K562 (cell line): ENCODE data around the gene CCNL1. TPM values are rescaled to one million over a fixed set of nuclear protein-coding genes. Genes with fewer than 3 reads are reported as not detected.
A peak's percentile ranks its signal among the peaks of the same experiment; 100 is the strongest.

Source experiments
- ATAC-seq: fragments of 200-7000 bp; cut with Tn5 transposase; 3 replicates; pipeline ENCODE4 v1.9.1; 2020; ENCODE audit warnings: moderate library complexity
- BruUV-seq: library from RNA; stranded (reverse); fragments of 400-500 nt; replicated peaks from 2 replicates; lab custom pipeline; 2021; lab: Mats Ljungman, UMichigan
- CTCF ChIA-PET: fragments of 300-600 bp; formaldehyde crosslinking; extraction: SDS; loops from one replicate; lab custom pipeline; 2021; ENCODE audit warnings: low intra/inter-chr PET ratio; lab: Yijun Ruan, JAX
- POLR2A ChIA-PET: fragments of 300-600, 350-650 bp; sonication (Branson Sonifier 250); formaldehyde crosslinking; extraction: SDS; loops from one replicate; lab custom pipeline; 2021; ENCODE audit warnings: antibody characterized with exemption, inconsistent platforms; lab: Yijun Ruan, JAX
- DNase-seq, 4 experiments: peaks; one replicate each; pipeline versions ENCODE4 v3.0.0 to v3.0.0-alpha.2; 2011 to 2018; ENCODE audit warnings: low spot score in 3 of 4, mixed read lengths in 3 of 4; ENCODE audit errors: extremely low read depth in 1 of 4
- FAIRE-seq: peaks from 2 replicates; lab custom pipeline; 2011; peaks lifted over from hg19 to GRCh38; lab: Jason Lieb, UNC
- H2AFZ ChIP-seq: 2 replicates; pipeline ENCODE4 v1.6.0; 2011; ENCODE audit warnings: low read depth, low read length, control low read depth, inconsistent platforms
- H3K27ac ChIP-seq: fragments of 200-600 bp; 3 replicates; pipeline ENCODE4 v1.8.0; 2011; ENCODE audit warnings: low read depth, mild to moderate bottlenecking, control low read depth, inconsistent platforms, low read length, moderate library complexity, mixed read lengths; ENCODE audit errors: extremely low read depth
- H3K27me3 ChIP-seq, 2 experiments: fragments of 300-600 bp in 1 of 2; 2 replicates in 1 of 2; 3 replicates in 1 of 2; pipeline versions ENCODE4 v1.6.0 to v1.8.0; 2011; ENCODE audit warnings: inconsistent platforms in 2 of 2, low read length in 2 of 2, mild to moderate bottlenecking in 1 of 2, mixed read lengths in 1 of 2, moderate library complexity in 1 of 2; ENCODE audit not compliant: control insufficient read depth in 2 of 2, insufficient read depth in 2 of 2
- H3K36me3 ChIP-seq: fragments of 300-600 bp; 3 replicates; pipeline ENCODE4 v1.8.0; 2011; ENCODE audit warnings: mild to moderate bottlenecking, low read length, inconsistent platforms; ENCODE audit not compliant: control insufficient read depth, insufficient read depth
- H3K4me1 ChIP-seq, 2 experiments: fragments of 200-600 bp in 1 of 2; replicated peaks in 1 of 2; 2 replicates in 1 of 2; 3 replicates in 1 of 2; pipeline versions ENCODE4 v1.5.1 to v1.8.0; 2011; ENCODE audit warnings: inconsistent platforms in 2 of 2, low read length in 2 of 2, mild to moderate bottlenecking in 1 of 2, mixed read lengths in 1 of 2, moderate library complexity in 1 of 2; ENCODE audit not compliant: control insufficient read depth in 2 of 2, insufficient read depth in 2 of 2
- H3K4me2 ChIP-seq: 2 replicates; pipeline ENCODE4 v1.6.1; 2011; ENCODE audit warnings: low read length, control low read depth, inconsistent platforms, mixed read lengths; ENCODE audit not compliant: insufficient read depth
- H3K4me3 ChIP-seq: fragments of 200-600 bp; sonication (generic), shearing (Covaris generic); 2 replicates; pipeline ENCODE4 v1.5.1; 2016; ENCODE audit warnings: control low read depth, inconsistent platforms
- H3K79me2 ChIP-seq: fragments of 200-600 bp; 3 replicates; pipeline ENCODE4 v1.8.0; 2011; ENCODE audit warnings: low read length, inconsistent platforms; ENCODE audit not compliant: control insufficient read depth, insufficient read depth
- H3K9ac ChIP-seq, 2 experiments: 2 replicates each; pipeline versions ENCODE4 v1.6.0 to v1.6.1; 2011; ENCODE audit warnings: low read depth in 2 of 2, low read length in 2 of 2, control low read depth in 1 of 2, inconsistent platforms in 1 of 2, mild to moderate bottlenecking in 1 of 2, mixed read lengths in 1 of 2; ENCODE audit not compliant: insufficient read depth in 1 of 2
- H3K9me1 ChIP-seq: one replicate; pipeline ENCODE4 v1.6.0; 2011; ENCODE audit warnings: inconsistent platforms, mild to moderate bottlenecking, low read length, moderate library complexity; ENCODE audit not compliant: control insufficient read depth, insufficient read depth
- H3K9me3 ChIP-seq: replicated peaks from 2 replicates; pipeline ENCODE4 v1.5.1; 2011; ENCODE audit warnings: low read depth, low read length, inconsistent platforms; ENCODE audit not compliant: control insufficient read depth, insufficient read depth
- H4K20me1 ChIP-seq: replicated peaks from 2 replicates; pipeline ENCODE4 v1.6.1; 2011; ENCODE audit warnings: low read length, inconsistent platforms, mixed read lengths; ENCODE audit not compliant: control insufficient read depth, insufficient read depth
- NFIC ChIP-seq: fragments of 450-650 bp; IDR thresholded peaks from 2 replicates; pipeline ENCODE4 v1.6.1; 2017; ENCODE audit warnings: mild to moderate bottlenecking, inconsistent platforms
- WGBS: fragments of 100-300 bp; shearing (Covaris generic); methylation state at CpG from one replicate; pipeline ENCODE4 v1.1.6; 2016; ENCODE audit warnings: low coverage, mixed read lengths; ENCODE audit not compliant: insufficient coverage; ENCODE audit errors: missing lambda C conversion rate; 5-methylcytosine and 5-hydroxymethylcytosine counted together
- in situ Hi-C: fragments of 300-500 bp; cut with MboI; formaldehyde crosslinking; loops from 4 replicates; pipeline ENCODE4 v1.15.0; 2018; ENCODE audit warnings: inconsistent platforms, mixed read lengths
- intact Hi-C: fragments of 100-400 bp; cut with micrococcal nuclease; formaldehyde crosslinking; loops from 2 replicates; pipeline ENCODE4 v1.14.2; 2022
- polyA plus RNA-seq, 8 experiments: library from polyadenylated mRNA; depleted of rRNA in 4 of 8; stranded (reverse) in 5 of 8; unstranded in 3 of 8; fragments of >200 nt; fragmentation: Nextera tagmentation in 2 of 8; fragmentation: Illumina TruSeq in 1 of 8; extraction: Ambion mirVana in 2 of 8; extraction: Trizol in 1 of 8; gene quantifications; 2 replicates each; pipeline versions ENCODE4 v1.2.1 to v1.2.3, GENCODE V29; 2011 to 2014; ENCODE audit warnings: inconsistent platforms in 1 of 8, missing spikeins in 1 of 8
- total RNA-seq, 7 experiments: library from RNA; depleted of rRNA in 6 of 7; stranded (reverse); fragments of >200 nt in 6 of 7; fragmentation: Illumina TruSeq in 2 of 7; extraction: Trizol in 2 of 7; gene quantifications; 2 replicates each; pipeline versions ENCODE4 v1.2.1 to v1.2.3, GENCODE V29; 2011 to 2021; ENCODE audit warnings: low replicate concordance in 1 of 7
- TF ChIP-seq, protein P1 (sequence below): fragments of 250-450 bp; sonication (Bioruptor Pico); IDR thresholded peaks from 2 replicates; pipeline ENCODE4 v1.5.0; 2021

CCNL1 gene
- total and polyA plus RNA-seq, 9 of the 15 experiments (the other 6 are each of a cell fraction or from before 2014, with no cell fraction given): 16.1 to 186 (median 132) TPM

DNA sequence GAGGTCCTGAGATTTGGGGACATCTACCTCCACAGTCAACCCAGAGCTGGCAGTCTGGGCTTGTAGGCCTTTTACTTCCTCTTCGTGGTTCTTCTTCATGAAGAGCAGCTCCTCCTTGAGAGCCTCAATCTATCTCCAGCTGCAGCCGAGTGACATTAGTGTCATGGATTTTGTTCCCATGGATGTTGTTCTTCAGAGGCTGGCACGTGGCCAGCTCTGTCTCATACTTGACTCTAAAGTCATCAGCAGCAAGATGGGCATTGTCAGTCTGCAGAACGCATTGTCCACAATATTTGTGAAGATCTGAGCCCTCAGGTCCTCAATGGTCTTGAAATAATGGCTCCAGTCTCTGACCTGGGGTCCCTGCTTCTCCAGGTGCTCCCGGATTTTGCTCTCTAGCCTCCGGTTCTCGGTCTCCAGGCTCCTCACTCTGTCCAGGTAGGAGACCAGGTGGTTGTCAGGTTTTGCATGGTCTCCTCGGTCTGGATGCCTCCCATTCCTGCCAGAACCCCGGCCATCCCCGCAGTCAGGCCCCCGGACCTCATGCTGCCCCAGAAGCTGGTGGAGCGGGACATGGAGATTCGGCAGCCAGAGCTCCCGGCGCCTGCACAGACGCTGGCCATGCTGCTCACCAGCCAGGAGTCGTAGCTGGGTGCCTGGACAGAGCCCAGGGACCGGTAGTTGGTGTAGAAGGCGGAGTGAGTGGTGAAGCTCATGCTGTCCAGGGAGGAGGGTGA lies 3.4 kb upstream of the CCNL1 start:
- WGBS: 56% methylated on average over 13 of the region's 19 CpGs
- Histone ChIP-seq H3K4me2 (no peak overlapping the region), H2AFZ (peak overlapping the region; percentile 12; the same call in 1 of the 2 replicates), H3K27me3 (no peaks in the 10 kb centered on the region), H3K79me2 (peaks cover 28% of the 10 kb centered on the region), H3K4me1 (peaks cover 5 to 14% of the 10 kb centered on the region in 2 experiments; a peak in 3 of 5 replicates), H3K9me3 (no peaks in the 10 kb centered on the region), H3K9me1 (no peaks in the 10 kb centered on the region), H4K20me1 (peaks cover 10% of the 10 kb centered on the region), H3K4me3 (no peak overlapping the region), H3K36me3 (peaks cover 9% of the 10 kb centered on the region), H3K9ac (0 out of 4 replicates have a peak overlapping the region, but pooled peaks of 1 of the 2 experiments have one; percentile 15), H3K27ac (no peak overlapping the region)
- in situ Hi-C loops: no loop called here
- ATAC-seq (no peak), FAIRE-seq (no peak), DNase-seq (no peak)
- ChIA-PET POLR2A (interaction anchor here (0.6 to 6.0 kb wide), 3 partner anchors 11 to 272 kb away, joined by 3 to 272 read pairs (median 4); no protein-coding TSS in a partner anchor), CTCF (no interaction called here)
- intact Hi-C loops: no loop called here
- BruUV-seq: no TSS peak
- TF ChIP-seq, protein P1, sequence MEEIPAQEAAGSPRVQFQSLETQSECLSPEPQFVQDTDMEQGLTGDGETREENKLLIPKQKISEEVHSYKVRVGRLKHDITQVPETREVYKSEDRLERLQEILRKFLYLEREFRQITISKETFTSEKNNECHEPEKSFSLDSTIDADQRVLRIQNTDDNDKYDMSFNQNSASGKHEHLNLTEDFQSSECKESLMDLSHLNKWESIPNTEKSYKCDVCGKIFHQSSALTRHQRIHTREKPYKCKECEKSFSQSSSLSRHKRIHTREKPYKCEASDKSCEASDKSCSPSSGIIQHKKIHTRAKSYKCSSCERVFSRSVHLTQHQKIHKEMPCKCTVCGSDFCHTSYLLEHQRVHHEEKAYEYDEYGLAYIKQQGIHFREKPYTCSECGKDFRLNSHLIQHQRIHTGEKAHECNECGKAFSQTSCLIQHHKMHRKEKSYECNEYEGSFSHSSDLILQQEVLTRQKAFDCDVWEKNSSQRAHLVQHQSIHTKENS (CRISPR knock-in tag): no peak
- TF ChIP-seq NFIC: peak; percentile 89
